SK-N-SH (cell line): ENCODE data around the gene CCSER1. TPM values are rescaled to one million over a fixed set of nuclear protein-coding genes. Genes with fewer than 3 reads are reported as not detected.

Source experiments
- CTCF ChIA-PET: fragments of 300-600, 350-600 bp; formaldehyde crosslinking; extraction: SDS; loops from one replicate; lab custom pipeline; 2021; lab: Yijun Ruan, JAX
- POLR2A ChIA-PET: fragments of 350-600 bp; sonication (Branson Sonifier 250); formaldehyde crosslinking; extraction: SDS; loops from one replicate; lab custom pipeline; 2020; ENCODE audit warnings: antibody characterized with exemption, inconsistent platforms; lab: Yijun Ruan, JAX
- DNase-seq: peaks from one replicate; pipeline ENCODE4 v3.0.0; 2012
- H2AFZ ChIP-seq: fragments of 200-600 bp; sonication (generic); 2 replicates; pipeline ENCODE4 v1.8.1; 2016; ENCODE audit warnings: antibody characterized with exemption, mild to moderate bottlenecking, low read depth
- H3F3A ChIP-seq: fragments of 200-600 bp; sonication (generic); replicated peaks from 2 replicates; pipeline ENCODE3; 2016; ENCODE audit warnings: antibody characterized with exemption, mild to moderate bottlenecking; ENCODE audit not compliant: insufficient read depth
- H3K27ac ChIP-seq, 2 experiments: fragments of 200-500 bp in 1 of 2; fragments of 200-600 bp in 1 of 2; sonication (Bioruptor generic) in 1 of 2; sonication (generic), shearing (Covaris generic) in 1 of 2; 2 replicates each; pipeline versions ENCODE4 v1.5.1 to v1.6.1; 2014 to 2016; ENCODE audit warnings: low read depth in 2 of 2, inconsistent platforms in 1 of 2, low read length in 1 of 2, mild to moderate bottlenecking in 1 of 2, mixed read lengths in 1 of 2
- H3K27me3 ChIP-seq: fragments of 200-600 bp; sonication (generic), shearing (Covaris generic); 2 replicates; pipeline ENCODE4 v1.6.1; 2016; ENCODE audit warnings: mixed run types; ENCODE audit not compliant: insufficient read depth
- H3K36me3 ChIP-seq, 2 experiments: fragments of 200-500 bp in 1 of 2; fragments of 200-600 bp in 1 of 2; sonication (Bioruptor generic) in 1 of 2; sonication (generic) in 1 of 2; replicated peaks in 1 of 2; 2 replicates each; pipeline versions ENCODE3 to v1.5.1; 2014 to 2016; ENCODE audit warnings: low read length in 1 of 2, mild to moderate bottlenecking in 1 of 2; ENCODE audit not compliant: insufficient read depth in 2 of 2, control insufficient read depth in 1 of 2
- H3K4me1 ChIP-seq, 2 experiments: fragments of 200-500 bp in 1 of 2; fragments of 200-600 bp in 1 of 2; sonication (Bioruptor generic) in 1 of 2; sonication (generic), shearing (Covaris generic) in 1 of 2; 2 replicates each; pipeline versions ENCODE4 v1.5.1 to v1.6.1; 2014 to 2016; ENCODE audit warnings: low read depth in 1 of 2, low read length in 1 of 2, mixed run types in 1 of 2; ENCODE audit not compliant: insufficient read depth in 2 of 2, control insufficient read depth in 1 of 2
- H3K4me2 ChIP-seq: fragments of 200-600 bp; sonication (generic), shearing (Covaris generic); 2 replicates; pipeline ENCODE4 v1.6.1; 2017; ENCODE audit warnings: mixed run types
- H3K4me3 ChIP-seq, 2 experiments: fragments of 200-500 bp in 1 of 2; fragments of 200-600 bp in 1 of 2; sonication (Bioruptor generic) in 1 of 2; sonication (generic), shearing (Covaris generic) in 1 of 2; 2 replicates each; pipeline versions ENCODE4 v1.5.1 to v1.8.1; 2014 to 2016; ENCODE audit warnings: low read depth in 2 of 2, inconsistent platforms in 1 of 2, low read length in 1 of 2, mild to moderate bottlenecking in 1 of 2, mixed read lengths in 1 of 2, moderate library complexity in 1 of 2
- H3K79me2 ChIP-seq: fragments of 200-600 bp; sonication (generic); 2 replicates; pipeline ENCODE4 v1.8.1; 2017; ENCODE audit warnings: mild to moderate bottlenecking; ENCODE audit not compliant: insufficient read depth
- H3K9ac ChIP-seq: fragments of 200-600 bp; sonication (generic); 2 replicates; pipeline ENCODE4 v1.6.1; 2017; ENCODE audit warnings: mixed run types
- H3K9me2 ChIP-seq: fragments of 200-600 bp; sonication (generic); 2 replicates; pipeline ENCODE4 v1.6.1; 2017; ENCODE audit warnings: mixed run types
- H3K9me3 ChIP-seq: fragments of 200-600 bp; sonication (generic); 2 replicates; pipeline ENCODE4 v1.6.1; 2017; ENCODE audit warnings: mixed run types, mild to moderate bottlenecking, moderate library complexity
- H4K20me1 ChIP-seq: fragments of 200-600 bp; sonication (generic); 2 replicates; pipeline ENCODE4 v1.6.1; 2017; ENCODE audit warnings: mild to moderate bottlenecking, mixed run types; ENCODE audit not compliant: insufficient read depth
- CHD2 ChIP-seq: fragments of 150-350 bp; IDR thresholded peaks from 2 replicates; pipeline ENCODE4 v1.6.1; 2018; ENCODE audit warnings: low read length; ENCODE audit not compliant: partially characterized antibody
- ELF1 ChIP-seq: IDR thresholded peaks from 2 replicates; pipeline ENCODE4 v1.4.0; 2012
- EP300 ChIP-seq, 2 experiments: IDR thresholded peaks; 2 replicates each; pipeline versions ENCODE4 v1.4.0 to v1.6.1; 2012; ENCODE audit warnings: borderline replicate concordance in 1 of 2, low read depth in 1 of 2, low read length in 1 of 2
- FOSL2 ChIP-seq: IDR thresholded peaks from 2 replicates; pipeline ENCODE4 v1.4.0; 2012; ENCODE audit warnings: low read depth, mild to moderate bottlenecking, moderate library complexity, borderline replicate concordance
- GABPA ChIP-seq: IDR thresholded peaks from 2 replicates; pipeline ENCODE4 v1.4.0; 2012; ENCODE audit warnings: low read depth, mild to moderate bottlenecking
- IRF3 ChIP-seq: fragments of 150-350 bp; IDR thresholded peaks from 2 replicates; pipeline ENCODE4 v1.6.1; 2016; ENCODE audit warnings: mild to moderate bottlenecking, low read depth, low read length
- JUND ChIP-seq: IDR thresholded peaks from 2 replicates; pipeline ENCODE4 v1.4.0; 2012
- MAX ChIP-seq: IDR thresholded peaks from 2 replicates; pipeline ENCODE4 v1.4.0; 2012; ENCODE audit warnings: low read depth
- MEF2A ChIP-seq: IDR thresholded peaks from 2 replicates; pipeline ENCODE4 v1.4.0; 2012; ENCODE audit warnings: low read depth, borderline replicate concordance
- NRF1 ChIP-seq: IDR thresholded peaks from 2 replicates; pipeline ENCODE4 v1.6.1; 2012; ENCODE audit warnings: low read depth, mild to moderate bottlenecking, low read length
- POLR2AphosphoS5 ChIP-seq: IDR thresholded peaks from 2 replicates; pipeline ENCODE4 v1.6.1; 2012; ENCODE audit warnings: low read depth, low read length
- RAD21 ChIP-seq: IDR thresholded peaks from 2 replicates; pipeline ENCODE4 v1.6.1; 2012; ENCODE audit warnings: mild to moderate bottlenecking, low read length
- RFX5 ChIP-seq: IDR thresholded peaks from 2 replicates; pipeline ENCODE4 v1.6.1; 2012; ENCODE audit warnings: mild to moderate bottlenecking, improper control_type of control experiment, low read length
- RXRA ChIP-seq: IDR thresholded peaks from 2 replicates; pipeline ENCODE4 v1.4.0; 2012; ENCODE audit warnings: low read depth, mild to moderate bottlenecking, borderline replicate concordance
- SIN3A ChIP-seq: IDR thresholded peaks from 2 replicates; pipeline ENCODE4 v1.6.1; 2012; ENCODE audit warnings: low read depth, mild to moderate bottlenecking, low read length, moderate library complexity, borderline replicate concordance
- SMC3 ChIP-seq: IDR thresholded peaks from 2 replicates; pipeline ENCODE4 v1.6.1; 2012; ENCODE audit warnings: low read depth, low read length, improper control_type of control experiment
- TAF1 ChIP-seq: IDR thresholded peaks from 2 replicates; pipeline ENCODE4 v1.6.1; 2012; ENCODE audit warnings: low read depth, mild to moderate bottlenecking, low read length, moderate library complexity, borderline replicate concordance
- TCF12 ChIP-seq: IDR thresholded peaks from 2 replicates; pipeline ENCODE4 v1.4.0; 2012
- TEAD4 ChIP-seq: IDR thresholded peaks from 2 replicates; pipeline ENCODE4 v1.4.0; 2012; ENCODE audit warnings: mild to moderate bottlenecking, borderline replicate concordance; ENCODE audit not compliant: insufficient read depth
- WGBS: methylation state at CpG from one replicate; pipeline ENCODE4 v1.1.6; 2017; ENCODE audit warnings: low lambda C conversion rate; 5-methylcytosine and 5-hydroxymethylcytosine counted together
- polyA plus RNA-seq, 3 experiments: library from polyadenylated mRNA; depleted of rRNA; stranded (reverse); fragments of >200 nt; gene quantifications; 2 replicates each; pipeline ENCODE4 v1.2.3, GENCODE V29; 2012
- TF ChIP-seq, protein P1 (sequence below): fragments of 200-600 bp; sonication (generic); IDR thresholded peaks from 2 replicates; pipeline ENCODE4 v1.6.1; 2017; ENCODE audit warnings: antibody characterized with exemption, mild to moderate bottlenecking, moderate library complexity

The CCSER1 gene
- polyA plus RNA-seq, 1 of the 3 experiments (the other 2 are of a cell fraction): 0.05 TPM

- H4K20me1 ChIP-seq: no peaks in the 10 kb centered on the region
- H3F3A ChIP-seq: no peaks in the 10 kb centered on the region
- no peak overlapping the region for H2AFZ ChIP-seq
- 57% methylated on average over 5 of the region's 5 CpGs for WGBS
- H3K9ac ChIP-seq: no peak overlapping the region
- POLR2A ChIA-PET: no interaction called here
- H3K27me3 ChIP-seq: no peaks in the 10 kb centered on the region
- H3K36me3 ChIP-seq: no peaks in the 10 kb centered on the region
- H3K4me2 ChIP-seq: no peak overlapping the region
- no peak for TF ChIP-seq GABPA
- TF ChIP-seq EP300 (IDR thresholded peaks at IDR 0.05; ENCODE audit: borderline replicate concordance in 1 of 2, low read depth in 1 of 2, low read length in 1 of 2): no peak
- no peak for TF ChIP-seq IRF3
- TF ChIP-seq MAX: no peak
- TF ChIP-seq POLR2AphosphoS5: no peak
- no peak for TF ChIP-seq NRF1
- TF ChIP-seq FOSL2: no peak
- H3K9me3 ChIP-seq: no peaks in the 10 kb centered on the region
- H3K79me2 ChIP-seq: no peaks in the 10 kb centered on the region
- no peak for DNase-seq
- no peak overlapping the region for H3K27ac ChIP-seq
- CTCF ChIA-PET: no interaction called here
- no peaks in the 10 kb centered on the region for H3K9me2 ChIP-seq
- H3K4me3 ChIP-seq: no peak overlapping the region
- H3K4me1 ChIP-seq: no peaks in the 10 kb centered on the region; a peak in 1 of 4 replicates
Observed at GRCh38 chr4:90165883-90166282, 38.7 kb downstream of the CCSER1 start.

GRCh38 chr4:90171491-90171890 is 44.3 kb downstream of the CCSER1 start:
- no peaks in the 10 kb centered on the region for H4K20me1 ChIP-seq
- no peaks in the 10 kb centered on the region for H3K9me2 ChIP-seq
- WGBS: 76% methylated on average over 2 of the region's 2 CpGs
- H3K36me3 ChIP-seq: no peaks in the 10 kb centered on the region
- ChIA-PET POLR2A (no interaction called here), CTCF (no interaction called here)
- TF ChIP-seq MEF2A: no peak
- TF ChIP-seq GABPA: no peak
- no peak for TF ChIP-seq RXRA
- TF ChIP-seq TCF12: no peak
- TF ChIP-seq SMC3: no peak
- TF ChIP-seq SIN3A: no peak
- TF ChIP-seq IRF3: no peak
- no peak for TF ChIP-seq TAF1
- TF ChIP-seq, protein P1, sequence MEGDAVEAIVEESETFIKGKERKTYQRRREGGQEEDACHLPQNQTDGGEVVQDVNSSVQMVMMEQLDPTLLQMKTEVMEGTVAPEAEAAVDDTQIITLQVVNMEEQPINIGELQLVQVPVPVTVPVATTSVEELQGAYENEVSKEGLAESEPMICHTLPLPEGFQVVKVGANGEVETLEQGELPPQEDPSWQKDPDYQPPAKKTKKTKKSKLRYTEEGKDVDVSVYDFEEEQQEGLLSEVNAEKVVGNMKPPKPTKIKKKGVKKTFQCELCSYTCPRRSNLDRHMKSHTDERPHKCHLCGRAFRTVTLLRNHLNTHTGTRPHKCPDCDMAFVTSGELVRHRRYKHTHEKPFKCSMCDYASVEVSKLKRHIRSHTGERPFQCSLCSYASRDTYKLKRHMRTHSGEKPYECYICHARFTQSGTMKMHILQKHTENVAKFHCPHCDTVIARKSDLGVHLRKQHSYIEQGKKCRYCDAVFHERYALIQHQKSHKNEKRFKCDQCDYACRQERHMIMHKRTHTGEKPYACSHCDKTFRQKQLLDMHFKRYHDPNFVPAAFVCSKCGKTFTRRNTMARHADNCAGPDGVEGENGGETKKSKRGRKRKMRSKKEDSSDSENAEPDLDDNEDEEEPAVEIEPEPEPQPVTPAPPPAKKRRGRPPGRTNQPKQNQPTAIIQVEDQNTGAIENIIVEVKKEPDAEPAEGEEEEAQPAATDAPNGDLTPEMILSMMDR: no peak
- no peak for TF ChIP-seq JUND
- TF ChIP-seq RFX5: no peak
- TF ChIP-seq ELF1: no peak
- TF ChIP-seq CHD2: no peak
- TF ChIP-seq TEAD4: no peak
- no peak for TF ChIP-seq RAD21
- TF ChIP-seq FOSL2: no peak
- no peak for TF ChIP-seq NRF1
- H3K4me3 ChIP-seq: no peak overlapping the region
- no peaks in the 10 kb centered on the region for H3F3A ChIP-seq
- H2AFZ ChIP-seq: no peak overlapping the region
- no peaks in the 10 kb centered on the region for H3K27me3 ChIP-seq
- H3K27ac ChIP-seq: no peak overlapping the region
- no peak for DNase-seq
- no peak overlapping the region for H3K9ac ChIP-seq
- no peaks in the 10 kb centered on the region for H3K79me2 ChIP-seq
- no peaks in the 10 kb centered on the region for H3K4me1 ChIP-seq
- H3K9me3 ChIP-seq: no peaks in the 10 kb centered on the region
- H3K4me2 ChIP-seq: no peak overlapping the region
